ENCODE results near the gene EPYC.

The EPYC gene

GRCh38 chr12:90959032-90959431 is 45.7 kb downstream of the EPYC start:
- no peak for DNase-seq (ENCODE audit: low read depth, low spot score)

GRCh38 chr12:90958347-90958746 is 46.4 kb downstream of the EPYC start:
- no peak for DNase-seq (ENCODE audit: low read depth, low spot score)

GRCh38 chr12:90954921-90955320 is 49.9 kb downstream of the EPYC start, which contains the start of gene CCER1:
TSS of gene CCER1 (minus strand) at chr12:90955176. CDS start at chr12:90954742, 434 bp downstream.
- DNase-seq (ENCODE audit: low read depth, low spot score): no peak

- no peak for DNase-seq (ENCODE audit: low read depth, low spot score)
Observed at GRCh38 chr12:90954428-90954827, 50.3 kb downstream of the EPYC start.

- DNase-seq (ENCODE audit: low read depth, low spot score): no peak
Observed at GRCh38 chr12:90953956-90954421, 50.8 kb downstream of the EPYC start.

GRCh38 chr12:90951432-90952105 is 53.2 kb downstream of the EPYC start:
- DNase-seq (ENCODE audit: low read depth, low spot score): no peak

GRCh38 chr12:90947869-90948268 is 56.9 kb downstream of the EPYC start:
- no peak for DNase-seq (ENCODE audit: low read depth, low spot score)

- DNase-seq (ENCODE audit: low read depth, low spot score): no peak
Observed at GRCh38 chr12:90945070-90945649, 59.6 kb downstream of the EPYC start.

GRCh38 chr12:90943255-90943654 is 61.5 kb downstream of the EPYC start:
- no peak for DNase-seq (ENCODE audit: low read depth, low spot score)

- DNase-seq (ENCODE audit: low read depth, low spot score): no peak
Observed at GRCh38 chr12:90940872-90941499, 63.8 kb downstream of the EPYC start.

GRCh38 chr12:90939382-90939781 is 65.4 kb downstream of the EPYC start:
- no peak for DNase-seq (ENCODE audit: low read depth, low spot score)

GRCh38 chr12:90938451-90938850 is 66.3 kb downstream of the EPYC start:
- no peak for DNase-seq (ENCODE audit: low read depth, low spot score)

- DNase-seq (ENCODE audit: low read depth, low spot score): no peak
Observed at GRCh38 chr12:90937651-90938050, 67.1 kb downstream of the EPYC start.

GRCh38 chr12:90936230-90937005 is 68.4 kb downstream of the EPYC start:
- no peak for DNase-seq (ENCODE audit: low read depth, low spot score)

- no peak for DNase-seq (ENCODE audit: low read depth, low spot score)
Observed at GRCh38 chr12:90925562-90925961, 79.2 kb downstream of the EPYC start.

- DNase-seq (ENCODE audit: low read depth, low spot score): no peak
Observed at GRCh38 chr12:90924406-90924805, 80.4 kb downstream of the EPYC start.

GRCh38 chr12:90922145-90922627 is 82.6 kb downstream of the EPYC start:
- DNase-seq (ENCODE audit: low read depth, low spot score): no peak

GRCh38 chr12:90921536-90921935 is 83.2 kb downstream of the EPYC start:
- DNase-seq (ENCODE audit: low read depth, low spot score): no peak

- DNase-seq (ENCODE audit: low read depth, low spot score): no peak
Observed at GRCh38 chr12:90920222-90920621, 84.5 kb downstream of the EPYC start.

GRCh38 chr12:90917431-90917830 is 87.3 kb downstream of the EPYC start:
- no peak for DNase-seq (ENCODE audit: low read depth, low spot score)

GRCh38 chr12:90916516-90916915 is 88.3 kb downstream of the EPYC start:
- no peak for DNase-seq (ENCODE audit: low read depth, low spot score)

- no peak for DNase-seq (ENCODE audit: low read depth, low spot score)
Observed at GRCh38 chr12:90915353-90915752, 89.4 kb downstream of the EPYC start.
